HG02884 (cell line): Measurements from ENCODE around the gene NUBPL.

Source experiments
- ATAC-seq: cut with Tn5 transposase; IDR thresholded peaks from one replicate; pipeline ENCODE4 v1.9.1; 2021; ENCODE audit warnings: mild to moderate bottlenecking, moderate library complexity; ENCODE audit not compliant: unreplicated experiment

The NUBPL gene

GRCh38 chr14:31902945-31903646 is 341.9 kb downstream of the NUBPL start:
- no peak for ATAC-seq

GRCh38 chr14:31909977-31910376 is 348.8 kb downstream of the NUBPL start:
- no peak for ATAC-seq
